ENCODE measurements around the gene RHOD. TPM values are rescaled to one million over a fixed set of nuclear protein-coding genes. Genes with fewer than 3 reads are reported as not detected.
A peak's percentile ranks its signal among the peaks of the same experiment; 100 is the strongest.

The RHOD gene
- polyA plus RNA-seq, 1 donor from 2014 or later = not detected

- H3K9me3 ChIP-seq (ENCODE audit: low read length) = no peaks in the 10 kb centered on the region
- no peaks in the 10 kb centered on the region for H3K9me2 ChIP-seq (ENCODE audit: insufficient read depth, low read length)
- peak overlapping the region; percentile 84 for H3K4me3 ChIP-seq (ENCODE audit: low read length)
- H3F3A ChIP-seq (ENCODE audit: insufficient read depth, low read length, poor library complexity, severe bottlenecking) = no peaks in the 10 kb centered on the region
- H3K27ac ChIP-seq (ENCODE audit: low read length) = peak overlapping the region; percentile 86
- TF ChIP-seq RAD21 (conservative IDR thresholded peaks at IDR 0.05) = no peak
- TF ChIP-seq POLR2AphosphoS5 (IDR thresholded peaks at IDR 0.05) = no peak
- TF ChIP-seq EP300 (conservative IDR thresholded peaks at IDR 0.05; ENCODE audit: poor library complexity, severe bottlenecking) = no peak
- TF ChIP-seq, protein P1, sequence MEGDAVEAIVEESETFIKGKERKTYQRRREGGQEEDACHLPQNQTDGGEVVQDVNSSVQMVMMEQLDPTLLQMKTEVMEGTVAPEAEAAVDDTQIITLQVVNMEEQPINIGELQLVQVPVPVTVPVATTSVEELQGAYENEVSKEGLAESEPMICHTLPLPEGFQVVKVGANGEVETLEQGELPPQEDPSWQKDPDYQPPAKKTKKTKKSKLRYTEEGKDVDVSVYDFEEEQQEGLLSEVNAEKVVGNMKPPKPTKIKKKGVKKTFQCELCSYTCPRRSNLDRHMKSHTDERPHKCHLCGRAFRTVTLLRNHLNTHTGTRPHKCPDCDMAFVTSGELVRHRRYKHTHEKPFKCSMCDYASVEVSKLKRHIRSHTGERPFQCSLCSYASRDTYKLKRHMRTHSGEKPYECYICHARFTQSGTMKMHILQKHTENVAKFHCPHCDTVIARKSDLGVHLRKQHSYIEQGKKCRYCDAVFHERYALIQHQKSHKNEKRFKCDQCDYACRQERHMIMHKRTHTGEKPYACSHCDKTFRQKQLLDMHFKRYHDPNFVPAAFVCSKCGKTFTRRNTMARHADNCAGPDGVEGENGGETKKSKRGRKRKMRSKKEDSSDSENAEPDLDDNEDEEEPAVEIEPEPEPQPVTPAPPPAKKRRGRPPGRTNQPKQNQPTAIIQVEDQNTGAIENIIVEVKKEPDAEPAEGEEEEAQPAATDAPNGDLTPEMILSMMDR (IDR thresholded peaks at IDR 0.05; ENCODE audit: poor library complexity, severe bottlenecking) = no peak
- TF ChIP-seq REST (IDR thresholded peaks at IDR 0.05; ENCODE audit: borderline replicate concordance) = no peak
- no peak for TF ChIP-seq SMC3 (conservative IDR thresholded peaks at IDR 0.05; ENCODE audit: poor library complexity)
- TF ChIP-seq EZH2 (IDR thresholded peaks at IDR 0.05; ENCODE audit: borderline replicate concordance, insufficient read depth, low read length, poor library complexity, severe bottlenecking) = no peak
- no peak for TF ChIP-seq TAF1 (IDR thresholded peaks at IDR 0.05; ENCODE audit: low read depth)
- TF ChIP-seq MXI1 (conservative IDR thresholded peaks at IDR 0.05; ENCODE audit: poor library complexity, severe bottlenecking) = no peak
- peaks cover 51% of the 10 kb centered on the region for H3K79me2 ChIP-seq (replicated peaks; ENCODE audit: insufficient read depth, low read length)
- H3K36me3 ChIP-seq (ENCODE audit: insufficient read depth, low read length) = no peaks in the 10 kb centered on the region
- H3K4me2 ChIP-seq (ENCODE audit: low read length) = peak overlapping the region; percentile 36
- H2AFZ ChIP-seq (ENCODE audit: low read depth, low read length) = no peak overlapping the region
- H3K9ac ChIP-seq (ENCODE audit: low read length) = peak overlapping the region; percentile 88
- no peaks in the 10 kb centered on the region for H3K27me3 ChIP-seq (ENCODE audit: insufficient read depth, low read depth, low read length)
- no peaks in the 10 kb centered on the region for H4K20me1 ChIP-seq (ENCODE audit: insufficient read depth)
Observed at GRCh38 chr11:67119585-67120391, 63.1 kb downstream of the RHOD start.

- Histone ChIP-seq H3K27me3 (ENCODE audit: insufficient read depth, low read depth, low read length) (no peaks in the 10 kb centered on the region), H4K20me1 (ENCODE audit: insufficient read depth) (no peaks in the 10 kb centered on the region), H3K79me2 (replicated peaks; ENCODE audit: insufficient read depth, low read length) (peaks cover 58% of the 10 kb centered on the region), H2AFZ (ENCODE audit: low read depth, low read length) (no peak overlapping the region), H3K9me3 (ENCODE audit: low read length) (no peaks in the 10 kb centered on the region), H3K27ac (ENCODE audit: low read length) (peak overlapping the region; percentile 27), H3K9me2 (ENCODE audit: insufficient read depth, low read length) (no peaks in the 10 kb centered on the region), H3K9ac (ENCODE audit: low read length) (peak overlapping the region; percentile 88), H3K4me3 (ENCODE audit: low read length) (peak overlapping the region; percentile 84), H3K4me2 (ENCODE audit: low read length) (peak overlapping the region; percentile 90), H3F3A (ENCODE audit: insufficient read depth, low read length, poor library complexity, severe bottlenecking) (no peaks in the 10 kb centered on the region), H3K36me3 (ENCODE audit: insufficient read depth, low read length) (no peaks in the 10 kb centered on the region)
- no peak for TF ChIP-seq TAF1 (IDR thresholded peaks at IDR 0.05; ENCODE audit: low read depth)
- no peak for TF ChIP-seq POLR2AphosphoS5 (IDR thresholded peaks at IDR 0.05)
- TF ChIP-seq, protein P1 (IDR thresholded peaks at IDR 0.05; ENCODE audit: poor library complexity, severe bottlenecking) = no peak
- TF ChIP-seq SMC3 (conservative IDR thresholded peaks at IDR 0.05; ENCODE audit: poor library complexity) = no peak
- TF ChIP-seq EZH2 (IDR thresholded peaks at IDR 0.05; ENCODE audit: borderline replicate concordance, insufficient read depth, low read length, poor library complexity, severe bottlenecking) = no peak
- TF ChIP-seq RAD21 (conservative IDR thresholded peaks at IDR 0.05) = no peak
- TF ChIP-seq REST (IDR thresholded peaks at IDR 0.05; ENCODE audit: borderline replicate concordance) = no peak
- TF ChIP-seq MXI1 (conservative IDR thresholded peaks at IDR 0.05; ENCODE audit: poor library complexity, severe bottlenecking) = no peak
Observed at GRCh38 chr11:67120456-67120855, 63.8 kb downstream of the RHOD start.
